ENCODE measurements around the gene TNRC18. TPM values are rescaled to one million over a fixed set of nuclear protein-coding genes. Genes with fewer than 3 reads are reported as not detected.

The TNRC18 gene
- total and polyA plus RNA-seq, 4 experiments from 2014 or later = 0.11 to 48.9 (median 24.5) TPM

- Mint-ChIP-seq H3K9me3 (peaks cover 0 to 1% (median 0%) of the 10 kb centered on the region in 8 donors), H3K27ac (no peak overlapping the region), H3K4me1 (peaks cover 7 to 15% (median 10%) of the 10 kb centered on the region in 4 donors), H3K4me3 (no peak overlapping the region), H3K36me3 (peaks cover 33 to 44% of the 10 kb centered on the region in 2 donors), H3K27me3 (no peaks in the 10 kb centered on the region)
- intact Hi-C loops (cut with micrococcal nuclease) = no loop called here
- H3K36me3 ChIP-seq (ENCODE audit: insufficient read depth, low read length) = peaks cover 30% of the 10 kb centered on the region
- H3K4me1 ChIP-seq (ENCODE audit: insufficient read depth, low read length) = no peaks in the 10 kb centered on the region
- H3K4me3 ChIP-seq (ENCODE audit: low read length in 2 of 2) = no peak overlapping the region
- ChIA-PET CTCF (ENCODE audit: partially characterized antibody) (interaction anchor here (0.9 to 1.9 kb wide), 2 partner anchors 10 to 15 kb away, joined by 4 to 9 read pairs; no protein-coding TSS in a partner anchor), POLR2A (ENCODE audit: partially characterized antibody) (no interaction called here)
- DNase-seq = no peak
- H3K27ac ChIP-seq (ENCODE audit: low read depth, low read length) = no peak overlapping the region
- no peaks in the 10 kb centered on the region for H3K27me3 ChIP-seq (ENCODE audit: insufficient read depth, low read length)
- H3K9me3 ChIP-seq (ENCODE audit: control insufficient read depth in 1 of 2, low read length in 2 of 2) = no peaks in the 10 kb centered on the region
Observed at GRCh38 chr7:5350600-5351385, 72.8 kb downstream of the TNRC18 start.

- Mint-ChIP-seq H3K4me3 (no peak overlapping the region), H3K9me3 (peaks cover 0 to 1% (median 0%) of the 10 kb centered on the region in 8 donors), H3K27ac (no peak overlapping the region), H3K36me3 (peaks cover 34 to 41% of the 10 kb centered on the region in 2 donors), H3K4me1 (peaks cover 6 to 15% (median 9%) of the 10 kb centered on the region in 4 donors), H3K27me3 (no peaks in the 10 kb centered on the region)
- Histone ChIP-seq H3K27ac (ENCODE audit: low read depth, low read length) (no peak overlapping the region), H3K27me3 (ENCODE audit: insufficient read depth, low read length) (no peaks in the 10 kb centered on the region), H3K36me3 (ENCODE audit: insufficient read depth, low read length) (peaks cover 25% of the 10 kb centered on the region), H3K9me3 (ENCODE audit: control insufficient read depth in 1 of 2, low read length in 2 of 2) (no peaks in the 10 kb centered on the region), H3K4me3 (ENCODE audit: low read length in 2 of 2) (no peak overlapping the region), H3K4me1 (ENCODE audit: insufficient read depth, low read length) (no peaks in the 10 kb centered on the region)
- no peak for DNase-seq
- ChIA-PET POLR2A (ENCODE audit: partially characterized antibody) (no interaction called here), CTCF (ENCODE audit: partially characterized antibody) (no interaction called here)
- intact Hi-C loops (cut with micrococcal nuclease) = no loop called here
Observed at GRCh38 chr7:5350174-5350463, 73.5 kb downstream of the TNRC18 start.

- Histone ChIP-seq H3K4me1 (ENCODE audit: insufficient read depth, low read length) (no peaks in the 10 kb centered on the region), H3K36me3 (ENCODE audit: insufficient read depth, low read length) (peaks cover 28% of the 10 kb centered on the region), H3K4me3 (ENCODE audit: low read length in 2 of 2) (no peak overlapping the region), H3K9me3 (ENCODE audit: control insufficient read depth in 1 of 2, low read length in 2 of 2) (peaks cover 0 to under 1% of the 10 kb centered on the region in 2 donors), H3K27ac (ENCODE audit: low read depth, low read length) (no peak overlapping the region), H3K27me3 (ENCODE audit: insufficient read depth, low read length) (no peaks in the 10 kb centered on the region)
- no peak for DNase-seq
- peaks cover 5 to 10% (median 6%) of the 10 kb centered on the region in 4 donors for H3K4me1 Mint-ChIP-seq
- no peak overlapping the region for H3K4me3 Mint-ChIP-seq
- intact Hi-C loops (cut with micrococcal nuclease) = no loop called here
- peaks cover 0 to 3% (median 0%) of the 10 kb centered on the region in 8 donors for H3K9me3 Mint-ChIP-seq
- H3K27ac Mint-ChIP-seq = no peak overlapping the region
- H3K27me3 Mint-ChIP-seq = no peaks in the 10 kb centered on the region
- peaks cover 35 to 41% of the 10 kb centered on the region in 2 donors for H3K36me3 Mint-ChIP-seq
- CTCF ChIA-PET (ENCODE audit: partially characterized antibody) = no interaction called here
- POLR2A ChIA-PET (ENCODE audit: partially characterized antibody) = no interaction called here
Observed at GRCh38 chr7:5349437-5350173, 74.0 kb downstream of the TNRC18 start.

GRCh38 chr7:5349005-5349380 lies 74.6 kb downstream of the TNRC18 start:
- peaks cover 34% of the 10 kb centered on the region for H3K36me3 ChIP-seq (ENCODE audit: insufficient read depth, low read length)
- Mint-ChIP-seq H3K36me3 (peaks cover 34 to 41% of the 10 kb centered on the region in 2 donors), H3K4me3 (no peak overlapping the region), H3K27ac (no peak overlapping the region), H3K27me3 (no peaks in the 10 kb centered on the region), H3K9me3 (peaks cover 0 to 7% (median 4%) of the 10 kb centered on the region in 8 donors), H3K4me1 (peaks cover 0 to 4% (median 1%) of the 10 kb centered on the region in 4 donors)
- H3K27ac ChIP-seq (ENCODE audit: low read depth, low read length) = no peak overlapping the region
- H3K27me3 ChIP-seq (ENCODE audit: insufficient read depth, low read length) = no peaks in the 10 kb centered on the region
- intact Hi-C loops (cut with micrococcal nuclease) = no loop called here
- H3K4me3 ChIP-seq (ENCODE audit: low read length in 2 of 2) = no peak overlapping the region
- peaks cover 0 to 3% of the 10 kb centered on the region in 2 donors for H3K9me3 ChIP-seq (ENCODE audit: control insufficient read depth in 1 of 2, low read length in 2 of 2)
- ChIA-PET POLR2A (ENCODE audit: partially characterized antibody) (no interaction called here), CTCF (ENCODE audit: partially characterized antibody) (no interaction called here)
- H3K4me1 ChIP-seq (ENCODE audit: insufficient read depth, low read length) = no peaks in the 10 kb centered on the region
- DNase-seq = no peak

- Mint-ChIP-seq H3K9me3 (peaks cover 0 to 11% (median 9%) of the 10 kb centered on the region in 8 donors), H3K27me3 (no peaks in the 10 kb centered on the region), H3K36me3 (peaks cover 41 to 48% of the 10 kb centered on the region in 2 donors), H3K4me1 (peaks cover 0 to 3% (median 0%) of the 10 kb centered on the region in 4 donors), H3K4me3 (no peak overlapping the region), H3K27ac (no peak overlapping the region)
- Histone ChIP-seq H3K4me1 (ENCODE audit: insufficient read depth, low read length) (no peaks in the 10 kb centered on the region), H3K36me3 (ENCODE audit: insufficient read depth, low read length) (peaks cover 36% of the 10 kb centered on the region), H3K27ac (ENCODE audit: low read depth, low read length) (no peak overlapping the region), H3K9me3 (ENCODE audit: control insufficient read depth in 1 of 2, low read length in 2 of 2) (peaks cover 0 to 3% of the 10 kb centered on the region in 2 donors), H3K27me3 (ENCODE audit: insufficient read depth, low read length) (no peaks in the 10 kb centered on the region), H3K4me3 (ENCODE audit: low read length in 2 of 2) (no peak overlapping the region)
- no peak for DNase-seq
- ChIA-PET POLR2A (ENCODE audit: partially characterized antibody) (interaction anchor here (0.5 kb wide), 1 partner anchor 7 kb away, joined by 4 read pairs; no protein-coding TSS in a partner anchor), CTCF (ENCODE audit: partially characterized antibody) (no interaction called here)
- intact Hi-C loops (cut with micrococcal nuclease) = no loop called here
Observed at GRCh38 chr7:5348134-5349004, 75.3 kb downstream of the TNRC18 start.

DNA sequence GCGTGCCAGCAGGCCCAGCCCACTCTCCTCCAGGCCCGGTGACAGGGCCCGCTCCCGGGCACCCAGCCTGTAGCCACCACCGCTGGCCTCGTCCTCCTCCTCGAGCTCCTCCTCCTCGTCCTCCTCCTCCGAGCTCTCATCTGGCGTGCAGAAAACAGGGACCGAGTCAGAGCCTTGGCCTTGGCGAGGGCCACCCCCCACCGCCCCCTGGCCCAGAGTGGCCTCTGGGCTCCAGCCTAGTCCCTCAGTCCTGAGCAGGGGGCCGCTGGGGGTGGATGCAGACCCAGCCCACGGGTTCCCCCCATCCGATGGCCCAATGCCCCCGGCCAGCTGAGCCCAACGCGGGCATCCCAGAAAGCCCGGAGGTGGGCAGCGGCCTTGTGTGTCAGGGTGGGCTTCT lies 78.0 kb downstream of the TNRC18 start:
- H3K9me3 Mint-ChIP-seq = peaks cover 0 to 18% (median 16%) of the 10 kb centered on the region in 8 donors
- CTCF ChIA-PET (ENCODE audit: partially characterized antibody) = no interaction called here
- no peak overlapping the region for H3K27ac Mint-ChIP-seq
- Histone ChIP-seq H3K27me3 (ENCODE audit: insufficient read depth, low read length) (no peaks in the 10 kb centered on the region), H3K27ac (ENCODE audit: low read depth, low read length) (no peak overlapping the region), H3K36me3 (ENCODE audit: insufficient read depth, low read length) (peaks cover 27% of the 10 kb centered on the region), H3K9me3 (ENCODE audit: control insufficient read depth in 1 of 2, low read length in 2 of 2) (peaks cover 0 to 3% of the 10 kb centered on the region in 2 donors), H3K4me1 (ENCODE audit: insufficient read depth, low read length) (no peaks in the 10 kb centered on the region), H3K4me3 (ENCODE audit: low read length in 2 of 2) (no peak overlapping the region)
- intact Hi-C loops (cut with micrococcal nuclease) = no loop called here
- H3K4me1 Mint-ChIP-seq = no peaks in the 10 kb centered on the region
- DNase-seq = no peak
- H3K27me3 Mint-ChIP-seq = no peaks in the 10 kb centered on the region
- POLR2A ChIA-PET (ENCODE audit: partially characterized antibody) = no interaction called here
- H3K36me3 Mint-ChIP-seq = peaks cover 48 to 50% of the 10 kb centered on the region in 2 donors
- H3K4me3 Mint-ChIP-seq = no peak overlapping the region

GRCh38 chr7:5345171-5345570 lies 78.5 kb downstream of the TNRC18 start:
- Mint-ChIP-seq H3K36me3 (peaks cover 48 to 51% of the 10 kb centered on the region in 2 donors), H3K27ac (no peak overlapping the region), H3K27me3 (no peaks in the 10 kb centered on the region), H3K9me3 (peaks cover 0 to 18% (median 16%) of the 10 kb centered on the region in 8 donors), H3K4me1 (no peaks in the 10 kb centered on the region), H3K4me3 (no peak overlapping the region)
- no peak for DNase-seq
- CTCF ChIA-PET (ENCODE audit: partially characterized antibody) = no interaction called here
- no peaks in the 10 kb centered on the region for H3K27me3 ChIP-seq (ENCODE audit: insufficient read depth, low read length)
- no peaks in the 10 kb centered on the region for H3K4me1 ChIP-seq (ENCODE audit: insufficient read depth, low read length)
- intact Hi-C loops (cut with micrococcal nuclease) = no loop called here
- no peak overlapping the region for H3K27ac ChIP-seq (ENCODE audit: low read depth, low read length)
- no peak overlapping the region for H3K4me3 ChIP-seq (ENCODE audit: low read length in 2 of 2)
- peaks cover 24% of the 10 kb centered on the region for H3K36me3 ChIP-seq (ENCODE audit: insufficient read depth, low read length)
- H3K9me3 ChIP-seq (ENCODE audit: control insufficient read depth in 1 of 2, low read length in 2 of 2) = peaks cover 0 to 3% of the 10 kb centered on the region in 2 donors
- POLR2A ChIA-PET (ENCODE audit: partially characterized antibody) = no interaction called here

Measured in CD4-positive, alpha-beta memory T cell (primary cell).